ENCODE data around the gene HS3ST3A1.

HS3ST3A1 gene

GRCh38 chr17:13595599-13595899 lies 6.2 kb downstream of the HS3ST3A1 start:
- DNase-seq (ENCODE audit: low read depth) = no peak
- in situ Hi-C loops (cut with HindIII; ENCODE audit: low sequenced_read_pairs) = no loop called here
- TF ChIP-seq CTCF (IDR thresholded peaks at IDR 0.05; ENCODE audit: low read depth, low read length, missing control alignments) = no peak
- H3K4me3 ChIP-seq (ENCODE audit: low read depth, low read length) = no peak overlapping the region

- in situ Hi-C loops (cut with HindIII; ENCODE audit: low sequenced_read_pairs) = no loop called here
- TF ChIP-seq CTCF (IDR thresholded peaks at IDR 0.05; ENCODE audit: low read depth, low read length, missing control alignments) = peak; percentile 89
- peak; percentile 84 for DNase-seq (ENCODE audit: low read depth)
- no peak overlapping the region for H3K4me3 ChIP-seq (ENCODE audit: low read depth, low read length)
These were observed 6.7 kb downstream of the HS3ST3A1 start for GRCh38 chr17:13594762-13595598.

- DNase-seq (ENCODE audit: low read depth) = no peak
- no peak overlapping the region for H3K4me3 ChIP-seq (ENCODE audit: low read depth, low read length)
- no peak for TF ChIP-seq CTCF (IDR thresholded peaks at IDR 0.05; ENCODE audit: low read depth, low read length, missing control alignments)
- in situ Hi-C loops (cut with HindIII; ENCODE audit: low sequenced_read_pairs) = no loop called here
These were observed 7.4 kb downstream of the HS3ST3A1 start for GRCh38 chr17:13594310-13594709.

- DNase-seq (ENCODE audit: low read depth) = no peak
- no peak for TF ChIP-seq CTCF (IDR thresholded peaks at IDR 0.05; ENCODE audit: low read depth, low read length, missing control alignments)
- no peak overlapping the region for H3K4me3 ChIP-seq (ENCODE audit: low read depth, low read length)
- in situ Hi-C loops (cut with HindIII; ENCODE audit: low sequenced_read_pairs) = no loop called here
These were observed 8.0 kb downstream of the HS3ST3A1 start for GRCh38 chr17:13593757-13594156.

GRCh38 chr17:13593021-13593751 lies 8.5 kb downstream of the HS3ST3A1 start:
- in situ Hi-C loops (cut with HindIII; ENCODE audit: low sequenced_read_pairs) = no loop called here
- no peak for TF ChIP-seq CTCF (IDR thresholded peaks at IDR 0.05; ENCODE audit: low read depth, low read length, missing control alignments)
- H3K4me3 ChIP-seq (ENCODE audit: low read depth, low read length) = no peak overlapping the region
- DNase-seq (ENCODE audit: low read depth) = no peak

GRCh38 chr17:13592427-13592826 lies 9.3 kb downstream of the HS3ST3A1 start:
- DNase-seq (ENCODE audit: low read depth) = no peak
- in situ Hi-C loops (cut with HindIII; ENCODE audit: low sequenced_read_pairs) = no loop called here
- no peak overlapping the region for H3K4me3 ChIP-seq (ENCODE audit: low read depth, low read length)
- no peak for TF ChIP-seq CTCF (IDR thresholded peaks at IDR 0.05; ENCODE audit: low read depth, low read length, missing control alignments)
